Sciatic nerve (tissue), 2 donors: ENCODE measurements around the gene TANC1. TPM values are rescaled to one million over a fixed set of nuclear protein-coding genes. Genes with fewer than 3 reads are reported as not detected.

Experiments used
- ATAC-seq: fragments of 200-7000 bp; cut with Tn5 transposase; one replicate; pipeline ENCODE4 v1.9.1; 2020; ENCODE audit warnings: mild to moderate bottlenecking, moderate library complexity
- DNase-seq: peaks from one replicate; pipeline ENCODE4 v3.0.0-alpha.2; 2020; ENCODE audit warnings: low spot score
- intact Hi-C: fragments of 100-400 bp; cut with DNase I; formaldehyde crosslinking; loops from one replicate; pipeline ENCODE4 v1.14.2; 2022
- total RNA-seq: library from RNA; stranded (reverse); fragmentation: NEBNext Ultra II Directional; extraction: Animal tissue kit (Norgen Biotek cat#: 25700); gene quantifications from one replicate; pipeline ENCODE4 v1.2.1, GENCODE V29; 2021
- donor health status: DM: no; HTN: no; CAD: no.
- donor health status: DM: no; HTN: no; CAD: no.

Gene TANC1
- total RNA-seq, 1 donor from 2014 or later, result 50.3 TPM

GRCh38 chr2:159187106-159187505 is 218.7 kb downstream of the TANC1 start:
- ATAC-seq (peak; percentile 30), DNase-seq (no peak)
- intact Hi-C loops, result no loop called here

- no peak for DNase-seq
- ATAC-seq, result peak; percentile 15
- intact Hi-C loops, result no loop called here
These were observed 220.0 kb downstream of the TANC1 start for GRCh38 chr2:159188449-159188848.

- DNase-seq, result no peak
- no peak for ATAC-seq
- intact Hi-C loops, result no loop called here
These were observed 224.0 kb downstream of the TANC1 start for GRCh38 chr2:159192371-159192918.

- DNase-seq, result no peak
- intact Hi-C loops, result no loop called here
- ATAC-seq, result no peak
These were observed 225.4 kb downstream of the TANC1 start for GRCh38 chr2:159193791-159194190.

- DNase-seq, result no peak
- ATAC-seq, result no peak
- intact Hi-C loops, result no loop called here
These were observed 225.8 kb downstream of the TANC1 start for GRCh38 chr2:159194241-159194640.

GRCh38 chr2:159195697-159196096 is 227.3 kb downstream of the TANC1 start:
- DNase-seq (no peak), ATAC-seq (peak; percentile 32)
- intact Hi-C loops, result no loop called here

- ATAC-seq (no peak), DNase-seq (no peak)
- intact Hi-C loops, result no loop called here
These were observed 228.0 kb downstream of the TANC1 start for GRCh38 chr2:159196393-159196925.

GRCh38 chr2:159199236-159199635 is 230.8 kb downstream of the TANC1 start:
- ATAC-seq (no peak), DNase-seq (no peak)
- intact Hi-C loops, result no loop called here

GRCh38 chr2:159199761-159200465 is 231.5 kb downstream of the TANC1 start:
- no peak for DNase-seq
- intact Hi-C loops, result no loop called here
- ATAC-seq, result peak; percentile 3

GRCh38 chr2:159200498-159200897 is 232.1 kb downstream of the TANC1 start:
- DNase-seq (no peak), ATAC-seq (peak; percentile 64)
- intact Hi-C loops, result no loop called here

GRCh38 chr2:159201360-159202063 is 233.1 kb downstream of the TANC1 start:
- DNase-seq, result no peak
- peak; percentile 45 for ATAC-seq
- intact Hi-C loops, result no loop called here

- DNase-seq, result no peak
- ATAC-seq, result peak; percentile 68
- intact Hi-C loops, result no loop called here
These were observed 234.2 kb downstream of the TANC1 start for GRCh38 chr2:159202568-159203071.

- DNase-seq, result no peak
- intact Hi-C loops, result no loop called here
- ATAC-seq, result no peak
These were observed 236.1 kb downstream of the TANC1 start for GRCh38 chr2:159204381-159205144.

- intact Hi-C loops, result no loop called here
- ATAC-seq, result no peak
- DNase-seq, result no peak
These were observed 238.4 kb downstream of the TANC1 start for GRCh38 chr2:159206736-159207380.

GRCh38 chr2:159208438-159208837 is 240.0 kb downstream of the TANC1 start:
- intact Hi-C loops, result no loop called here
- DNase-seq, result no peak
- no peak for ATAC-seq

- DNase-seq (no peak), ATAC-seq (no peak)
- intact Hi-C loops, result no loop called here
These were observed 241.2 kb downstream of the TANC1 start for GRCh38 chr2:159209341-159210306.
